HG03575 (cell line): Measurements from ENCODE around the gene PPOX.

Source experiments
- ATAC-seq: cut with Tn5 transposase; IDR thresholded peaks from one replicate; pipeline ENCODE4 v1.9.1; 2021; ENCODE audit not compliant: unreplicated experiment, insufficient number of reproducible peaks, low FRiP score; ENCODE audit errors: extremely low read depth

PPOX gene

GRCh38 chr1:161172349-161172748 lies 6.1 kb downstream of the PPOX start:
- ATAC-seq, result no peak

DNA sequence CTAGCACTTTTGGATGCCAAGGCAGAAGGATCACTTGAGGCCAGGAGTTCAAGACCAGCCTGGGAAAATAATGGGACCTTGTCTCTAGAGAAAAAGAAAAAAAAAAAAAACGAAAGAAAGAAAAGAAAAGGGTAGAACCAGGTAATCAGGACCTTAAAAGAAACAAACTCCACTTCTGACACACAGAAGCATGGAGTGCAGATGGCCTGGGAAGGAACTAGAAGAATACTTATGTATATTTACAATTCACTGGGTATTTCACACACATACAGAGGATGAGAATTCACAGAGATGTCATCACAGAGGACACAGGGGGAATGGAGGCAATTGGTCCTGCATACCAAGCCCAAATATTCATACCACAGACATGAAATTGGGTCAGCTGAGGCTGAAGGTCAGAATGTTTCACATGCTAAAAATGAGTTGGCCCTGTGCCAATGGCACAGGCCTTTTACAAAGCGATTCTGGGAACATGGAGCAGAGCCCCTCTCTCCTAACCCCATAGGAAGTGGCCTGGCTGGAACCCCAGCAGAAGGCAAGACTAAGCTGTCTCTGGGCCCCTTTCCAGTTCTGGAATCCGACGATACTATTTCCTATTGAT lies 6.7 kb downstream of the PPOX start:
- no peak for ATAC-seq

DNA sequence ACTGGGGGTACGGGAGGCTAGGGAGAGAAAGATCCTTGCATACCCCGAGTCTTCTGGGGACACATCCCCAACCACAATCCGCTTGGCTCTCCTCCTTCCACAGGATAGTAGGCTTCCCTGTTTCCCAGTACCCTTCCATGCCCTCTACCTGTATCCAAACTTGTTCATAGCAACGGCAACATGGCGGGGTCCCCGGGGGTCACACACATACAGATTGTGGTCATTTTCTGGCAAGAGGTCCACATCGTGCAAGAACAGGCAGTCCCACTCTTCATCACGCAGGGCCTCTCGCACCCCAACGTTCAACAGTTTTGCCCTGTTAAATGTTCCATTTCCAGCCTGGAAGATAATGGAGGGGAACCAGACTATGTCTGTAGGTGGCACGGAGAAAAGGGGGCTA lies 7.5 kb downstream of the PPOX start:
- ATAC-seq, result no peak

DNA sequence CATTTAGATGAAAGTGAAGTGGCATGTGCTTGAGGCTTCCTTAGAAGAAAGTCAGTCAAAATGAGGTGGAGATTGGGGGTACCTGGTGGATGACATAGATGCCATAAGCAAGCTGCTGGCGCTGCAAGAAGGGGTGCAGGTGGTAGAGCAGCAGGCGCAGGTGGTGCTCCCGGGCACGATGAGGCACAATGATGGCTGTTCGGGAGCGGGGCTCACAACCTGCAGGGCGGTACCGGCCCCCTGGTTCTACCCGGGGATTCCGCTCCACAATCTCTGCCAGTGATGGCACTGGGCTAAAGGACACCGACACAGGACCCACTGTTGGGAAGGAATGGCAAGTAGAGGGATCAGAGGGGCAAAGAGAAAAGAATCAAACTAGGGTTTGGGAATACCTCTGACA lies 8.7 kb downstream of the PPOX start:
- no peak for ATAC-seq

DNA sequence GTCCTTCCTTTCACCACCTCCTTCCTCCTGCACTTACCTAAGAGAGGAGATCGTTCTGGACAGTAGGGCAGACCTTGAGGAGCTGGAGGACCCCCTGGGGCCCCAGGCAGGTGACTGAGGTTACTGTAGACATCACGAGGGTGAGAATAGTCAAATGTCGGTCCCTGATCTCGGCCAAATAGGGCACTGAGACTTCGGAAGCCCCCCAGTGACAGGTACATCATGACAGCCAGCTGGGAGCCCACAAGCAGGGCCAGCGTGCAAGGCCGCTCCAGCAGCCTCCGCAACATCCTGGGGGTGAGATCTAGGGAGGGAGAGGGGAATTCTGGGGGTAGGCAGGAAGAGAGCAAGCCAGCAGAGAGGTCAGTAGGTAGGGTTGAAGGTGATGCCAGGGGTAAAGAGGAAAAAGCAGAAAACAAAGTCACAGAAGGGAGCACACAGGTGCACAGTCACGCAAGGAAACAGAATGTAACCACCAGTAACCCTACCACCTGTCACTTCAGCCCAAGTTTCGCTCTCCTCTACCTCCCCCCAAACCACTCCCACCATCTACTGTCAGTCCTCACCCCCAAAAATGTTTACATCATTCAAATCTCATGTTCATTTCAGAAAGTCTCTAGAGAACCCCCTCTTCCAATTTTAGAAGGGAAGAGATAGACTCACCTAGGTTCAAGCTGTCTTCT lies 9.7 kb downstream of the PPOX start:
- ATAC-seq, result no peak

- no peak for ATAC-seq
Measured at GRCh38 chr1:161176468-161177111, 10.4 kb downstream of the PPOX start.

GRCh38 chr1:161177112-161177935 lies 11.1 kb downstream of the PPOX start, which contains the start of gene B4GALT3:
TSS of gene B4GALT3 (minus strand) at chr1:161177507. CDS start at chr1:161176060, 1,447 bp downstream.
- no peak for ATAC-seq

DNA sequence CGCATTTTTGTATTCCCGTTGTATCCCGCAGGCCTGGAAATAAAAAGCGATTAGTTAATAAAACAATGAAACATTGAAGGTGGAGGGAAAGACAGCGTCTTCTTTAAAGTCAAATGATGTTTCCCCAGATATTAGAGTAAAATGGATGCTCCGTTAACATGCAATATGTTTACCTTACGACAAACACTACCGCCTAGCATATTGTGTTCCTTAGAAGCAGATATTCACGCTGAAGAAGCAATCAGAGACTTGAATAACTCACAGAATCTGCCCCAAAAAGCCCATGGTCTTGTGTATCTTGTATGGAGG lies 11.7 kb downstream of the PPOX start:
- ATAC-seq, result no peak

- no peak for ATAC-seq
Measured at GRCh38 chr1:161179698-161180097, 13.5 kb downstream of the PPOX start.

DNA sequence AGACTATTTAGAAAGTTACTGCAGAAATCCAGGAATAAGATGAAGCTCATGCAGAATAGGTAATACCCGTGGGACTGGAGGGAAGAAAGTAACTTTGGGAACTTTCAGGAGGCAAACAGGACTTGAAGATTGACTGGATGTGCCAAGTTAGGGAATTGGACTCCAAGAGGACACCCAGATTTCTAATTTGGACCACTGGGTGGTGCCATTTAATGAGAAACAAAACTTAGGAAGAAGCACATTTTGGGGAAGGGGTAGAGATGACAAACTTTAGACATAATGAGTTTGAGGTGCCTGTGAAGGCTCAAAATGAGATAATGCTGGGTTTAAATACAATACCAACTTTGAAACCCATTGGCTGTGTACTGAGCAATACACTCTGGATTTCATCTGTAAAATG lies 14.4 kb downstream of the PPOX start:
- ATAC-seq, result no peak

DNA sequence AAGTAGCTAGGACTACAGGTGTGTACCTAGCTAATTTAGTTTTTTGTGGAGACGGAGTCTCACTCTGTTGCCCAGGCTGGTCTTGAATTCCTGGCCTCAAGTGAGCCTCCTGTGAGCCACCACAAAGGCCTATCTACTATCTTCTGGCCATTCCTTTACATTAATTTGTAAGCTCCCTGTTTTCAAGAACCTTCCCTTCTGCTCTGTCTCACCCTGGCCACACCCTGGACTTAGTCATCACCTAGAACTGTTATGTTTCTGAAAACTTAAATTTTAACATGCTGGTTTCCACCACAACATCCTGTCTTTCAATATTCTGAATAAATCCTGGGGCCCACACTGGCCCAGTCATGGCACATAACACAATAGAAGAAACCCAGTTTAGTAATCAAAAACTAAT lies 16.0 kb downstream of the PPOX start:
- ATAC-seq, result no peak

- no peak for ATAC-seq
Measured at GRCh38 chr1:161185282-161185682, 19.1 kb downstream of the PPOX start.

DNA sequence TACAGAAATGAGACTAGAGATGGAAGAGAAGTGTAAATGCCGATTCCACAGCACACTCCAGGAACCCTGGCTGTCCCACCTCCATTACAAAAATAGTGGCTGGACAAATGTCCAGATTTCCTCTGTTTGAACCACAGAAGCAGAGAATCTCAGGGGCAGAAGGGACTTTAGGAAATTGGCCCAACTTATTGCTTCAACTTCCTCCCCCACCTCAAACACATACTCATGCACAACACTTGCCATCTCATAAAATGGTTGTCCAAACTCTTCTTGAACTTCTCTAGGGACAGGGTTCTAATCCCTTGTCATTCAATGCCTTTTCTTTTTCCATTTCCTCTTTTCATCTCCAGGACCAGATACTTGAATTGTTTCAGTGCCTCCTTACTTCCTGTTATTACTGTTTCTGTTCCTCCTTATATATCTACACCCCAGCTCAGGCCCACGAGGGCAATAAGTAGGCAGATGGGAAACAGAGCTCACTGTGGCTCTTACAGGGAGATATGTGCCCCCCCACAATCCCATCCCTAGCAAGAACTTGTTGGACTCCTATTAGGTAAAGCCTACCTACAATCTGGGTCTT lies 19.6 kb downstream of the PPOX start:
- ATAC-seq, result no peak

DNA sequence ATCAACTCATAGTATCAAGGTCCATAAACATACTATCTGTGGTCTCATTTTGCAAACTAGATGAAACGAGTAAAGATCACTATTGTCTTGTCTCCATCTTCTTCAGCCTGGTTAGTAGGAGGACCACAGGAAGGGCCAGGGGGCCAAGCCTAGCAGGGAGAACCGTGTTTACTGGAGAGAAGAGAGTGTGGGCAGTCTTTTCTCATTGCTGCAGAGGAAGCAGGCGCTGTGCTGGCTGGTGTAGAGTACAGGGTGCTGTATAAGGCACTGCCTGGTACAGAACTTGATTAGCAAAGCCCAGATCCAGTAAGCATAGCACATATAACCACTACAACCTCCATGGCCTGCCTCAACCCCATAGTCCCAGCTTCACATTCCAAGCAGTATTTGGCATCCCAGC lies 21.1 kb downstream of the PPOX start:
- no peak for ATAC-seq

DNA sequence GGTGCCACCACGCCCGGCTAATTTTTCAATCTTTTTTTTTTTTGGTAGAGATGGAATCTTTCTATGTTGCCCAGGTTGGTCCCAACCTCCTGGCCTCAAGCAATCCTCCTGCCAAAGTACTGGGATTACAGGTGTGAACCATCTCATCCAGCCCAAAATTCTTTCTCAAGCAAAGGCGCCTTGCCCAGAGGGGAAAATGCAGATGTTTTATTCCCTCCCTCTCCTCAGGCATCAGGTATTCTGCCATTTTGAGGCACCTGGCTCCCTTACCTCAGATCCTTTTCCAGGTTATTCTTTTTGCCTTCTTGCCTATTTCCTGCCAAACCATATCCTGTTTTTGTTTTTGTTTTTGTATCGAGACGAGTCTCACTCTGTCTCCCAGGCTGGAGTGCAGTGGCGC lies 22.2 kb downstream of the PPOX start:
- ATAC-seq, result no peak

DNA sequence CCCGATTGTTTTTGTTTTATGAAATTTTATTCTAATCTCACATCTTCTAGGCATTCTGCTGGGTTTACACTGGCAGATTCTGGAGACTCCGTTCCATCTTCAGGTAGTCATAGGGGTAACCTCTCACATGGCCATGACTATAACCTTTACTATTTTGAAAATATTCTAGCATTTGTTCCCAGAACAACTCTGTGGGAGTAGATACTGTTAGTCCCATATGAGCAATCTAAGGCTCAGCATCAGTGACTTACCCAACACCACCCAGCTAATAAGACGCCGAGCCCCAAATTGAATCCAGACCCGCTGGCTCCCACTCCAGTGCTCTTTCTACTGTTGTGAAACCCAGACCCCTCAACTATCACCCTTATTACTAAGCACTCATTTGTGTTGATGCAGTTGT lies 22.8 kb downstream of the PPOX start:
- ATAC-seq, result no peak

GRCh38 chr1:161190962-161191521 lies 24.8 kb downstream of the PPOX start:
- no peak for ATAC-seq

- ATAC-seq, result no peak
Measured at GRCh38 chr1:161191971-161192370, 25.7 kb downstream of the PPOX start.
